Measurements from ENCODE around the gene C7orf33.
"Not testable (repeated sequence)": the region's sequence is repeated elsewhere in the genome, so short reads cannot be mapped to it uniquely, and the experiment has no call there.

The C7orf33 gene, protein sequence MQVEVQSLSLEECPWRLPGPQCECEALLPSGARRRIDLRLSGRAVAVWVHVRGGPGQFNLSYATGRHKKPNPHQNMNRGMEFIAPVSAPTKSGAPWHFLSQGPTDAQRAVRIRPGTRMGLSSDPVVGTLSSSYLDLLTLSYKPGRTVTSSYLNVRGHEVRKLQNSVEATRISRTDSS

DNA sequence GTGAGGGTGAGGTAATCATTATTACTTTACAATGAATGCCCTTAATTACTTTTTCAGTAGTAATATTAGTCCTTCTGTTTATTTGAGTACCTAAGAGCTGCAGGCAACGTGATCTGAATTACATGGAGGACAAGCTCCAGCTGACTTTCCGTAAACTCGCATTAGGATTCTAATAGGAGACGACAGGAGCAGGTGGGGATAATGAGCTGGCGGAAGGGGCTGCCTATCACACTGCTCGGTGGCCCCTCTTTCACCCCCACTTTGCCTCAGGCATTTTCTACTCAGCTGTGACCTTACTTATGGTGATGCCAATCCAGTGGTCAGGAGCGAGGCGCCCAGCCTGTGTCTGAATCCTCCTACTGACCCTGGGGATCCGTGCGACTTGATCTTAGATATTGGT, at the start of gene C7orf33:
Gene C7orf33 (plus strand): TSS at position 296 of the 400 bp plus-strand sequence. CDS start 160 bp downstream, outside the sequence.
- DNase-seq (ENCODE audit: low read depth in 2 of 2), result no peak

DNA sequence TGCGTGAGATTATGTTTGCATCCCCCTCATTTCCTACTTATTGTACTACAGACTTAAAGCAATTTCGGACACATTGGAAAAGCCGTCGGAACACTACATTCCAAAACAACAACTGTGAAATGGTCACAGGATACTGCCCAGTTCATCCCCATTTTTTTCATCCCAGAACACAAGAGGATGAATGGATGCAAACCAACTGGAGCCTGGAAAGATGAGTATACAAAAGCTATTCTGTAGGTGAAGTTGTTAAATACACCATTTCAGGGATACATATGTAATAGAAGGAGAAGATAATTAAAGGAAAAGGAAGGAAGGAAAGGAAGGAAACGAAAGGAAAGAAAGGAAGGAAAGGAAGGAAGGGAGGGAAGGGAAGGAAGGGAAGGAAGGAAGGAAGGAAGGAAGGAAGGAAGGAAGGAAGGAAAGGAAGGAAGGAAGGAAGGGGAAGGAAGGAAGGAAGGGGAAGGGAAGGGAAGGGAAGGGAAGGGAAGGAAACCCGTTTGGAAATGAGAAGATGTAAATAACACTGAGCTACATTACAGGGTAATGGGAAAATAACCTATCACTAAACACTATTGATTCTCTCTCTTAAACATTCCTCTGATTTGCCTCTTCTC, 48.6 kb upstream of the C7orf33 start:
- no peak for DNase-seq (ENCODE audit: low read depth in 2 of 2)

DNA sequence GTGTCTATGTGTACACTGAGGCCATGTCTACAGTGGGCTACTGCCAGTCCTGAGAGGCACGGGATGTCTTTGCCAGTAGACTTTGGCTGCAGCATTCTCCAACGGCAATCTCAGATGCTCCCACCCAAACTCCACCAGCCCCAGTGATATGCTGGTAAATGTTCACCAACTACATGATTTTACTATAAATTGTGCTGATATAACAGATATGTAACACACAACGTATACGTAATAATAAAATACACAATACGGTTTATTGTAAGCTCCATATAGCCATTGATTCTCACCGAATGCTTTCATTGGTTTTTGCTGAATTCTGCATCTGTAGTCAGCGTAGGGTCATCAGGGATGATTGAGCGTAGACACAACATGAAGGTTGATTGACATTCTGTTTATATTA, 47.3 kb upstream of the C7orf33 start:
- DNase-seq (ENCODE audit: low read depth in 2 of 2), result no peak

DNA sequence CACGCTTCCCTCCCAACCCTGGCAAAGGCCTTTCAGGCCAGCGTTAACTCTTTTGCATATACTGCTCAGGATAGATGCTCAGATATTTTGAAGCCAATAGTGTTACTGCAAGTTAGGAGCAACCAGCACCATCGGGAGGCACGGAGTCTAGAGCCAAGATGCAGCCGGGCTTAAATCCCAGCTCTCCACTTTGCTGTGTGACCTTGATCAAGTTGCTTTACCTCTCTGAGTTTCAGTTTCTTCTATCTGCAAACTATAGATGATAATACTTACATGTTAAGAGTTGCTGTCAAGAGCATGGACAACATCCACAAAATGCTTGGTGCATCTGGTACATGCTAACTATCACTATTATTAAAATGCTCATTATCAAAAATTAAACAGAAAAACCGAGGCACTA, 45.4 kb upstream of the C7orf33 start:
- DNase-seq (ENCODE audit: low read depth in 2 of 2), result no peak

DNA sequence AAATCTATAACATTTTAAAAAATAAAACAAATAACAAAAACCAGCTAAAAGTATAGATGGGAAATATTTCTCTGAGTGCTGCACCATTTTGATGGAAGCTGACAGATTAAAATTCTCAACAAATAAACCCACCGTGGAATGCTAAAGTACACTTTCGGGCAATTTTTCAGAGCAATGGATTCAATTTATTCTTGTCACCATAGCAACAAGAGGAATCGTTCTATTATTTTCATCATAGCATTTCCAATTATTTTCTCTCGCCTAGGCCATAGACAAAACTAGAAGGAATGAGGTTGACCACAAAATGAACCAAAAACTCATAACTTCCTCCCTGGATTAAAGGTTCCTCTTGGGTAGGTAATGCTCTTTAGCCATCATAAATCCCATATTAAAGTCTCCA, 44.6 kb upstream of the C7orf33 start:
- no peak for DNase-seq (ENCODE audit: low read depth in 2 of 2)

DNA sequence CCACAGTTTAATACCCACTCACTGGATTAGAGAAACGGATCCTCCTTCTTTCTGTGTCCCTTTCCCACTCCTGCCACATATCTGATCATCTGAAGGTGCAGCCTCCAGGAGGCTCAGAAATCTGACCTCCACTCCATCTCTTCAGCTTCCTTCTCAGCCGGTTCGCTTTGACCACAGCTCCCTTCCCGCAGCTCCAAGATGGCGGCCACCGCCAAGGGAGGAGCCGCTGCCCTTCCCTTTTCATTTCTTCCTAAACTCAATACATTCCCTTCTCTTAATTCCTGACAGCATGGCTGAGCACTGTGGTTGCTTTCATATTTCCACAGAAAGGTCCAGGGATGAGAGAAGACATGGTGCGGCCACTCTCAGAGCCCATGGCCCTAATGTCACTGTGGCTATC, 43.7 kb upstream of the C7orf33 start:
- no peak for DNase-seq (ENCODE audit: low read depth in 2 of 2)

DNA sequence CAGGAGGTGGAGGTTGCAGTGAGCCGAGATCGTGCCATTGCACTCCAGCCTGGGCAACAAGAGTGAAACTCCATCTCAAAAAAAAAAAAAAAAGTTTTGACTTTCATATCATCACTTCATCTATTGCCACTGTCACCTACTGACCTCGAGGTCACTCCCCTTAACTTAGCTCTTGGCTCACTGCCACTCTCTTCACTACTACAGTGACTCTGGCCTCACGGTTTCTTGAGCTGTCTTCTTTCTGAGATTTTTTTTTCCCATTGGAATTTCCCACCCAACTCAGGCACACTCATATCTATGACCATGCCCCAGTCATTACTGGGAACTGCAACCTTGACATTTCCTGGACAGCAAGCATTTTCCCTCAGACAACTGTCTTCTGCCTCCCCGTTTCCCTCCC, 42.6 kb upstream of the C7orf33 start:
- DNase-seq (ENCODE audit: low read depth in 2 of 2), result no peak

DNA sequence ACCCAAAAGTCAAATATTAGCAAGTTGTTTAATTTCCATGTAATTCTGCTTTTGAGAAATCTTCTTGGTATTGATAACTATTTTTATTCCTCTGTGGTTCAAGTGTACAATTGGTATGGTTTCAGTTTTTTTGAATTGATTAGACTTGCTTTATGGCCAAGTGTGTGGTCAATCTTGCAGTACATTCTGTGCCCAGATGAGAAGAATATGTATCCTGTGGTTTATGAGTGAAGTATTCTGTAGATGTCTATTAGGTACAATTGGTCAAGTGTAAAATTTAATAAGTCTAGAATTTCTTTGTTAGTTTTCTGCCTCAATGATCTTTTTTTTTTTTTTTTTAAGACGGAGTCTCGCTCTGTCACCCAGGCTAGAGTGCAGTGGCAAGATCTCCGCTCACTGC, 36.6 kb upstream of the C7orf33 start:
- no peak for DNase-seq (ENCODE audit: low read depth in 2 of 2)

DNA sequence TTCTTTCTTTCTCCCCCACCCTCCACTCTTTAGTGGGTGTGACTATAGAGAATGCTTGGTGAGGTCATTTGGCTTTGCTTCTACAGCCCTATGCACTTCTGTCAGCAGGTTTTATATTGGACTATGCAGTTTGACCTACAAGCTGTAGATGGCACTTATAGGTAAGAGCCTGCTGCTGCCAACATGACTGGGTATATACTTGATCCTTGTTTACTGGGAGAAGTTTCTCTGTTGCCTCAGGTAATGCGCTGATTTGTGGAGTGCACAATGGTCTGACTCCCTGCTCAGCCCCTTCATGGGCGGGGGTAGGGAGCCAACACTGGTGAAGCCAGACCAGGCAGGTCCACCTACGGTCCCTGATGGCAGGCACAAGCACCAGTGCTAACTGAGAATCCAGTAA, 33.7 kb upstream of the C7orf33 start:
- no peak for DNase-seq (ENCODE audit: low read depth in 2 of 2)

DNA sequence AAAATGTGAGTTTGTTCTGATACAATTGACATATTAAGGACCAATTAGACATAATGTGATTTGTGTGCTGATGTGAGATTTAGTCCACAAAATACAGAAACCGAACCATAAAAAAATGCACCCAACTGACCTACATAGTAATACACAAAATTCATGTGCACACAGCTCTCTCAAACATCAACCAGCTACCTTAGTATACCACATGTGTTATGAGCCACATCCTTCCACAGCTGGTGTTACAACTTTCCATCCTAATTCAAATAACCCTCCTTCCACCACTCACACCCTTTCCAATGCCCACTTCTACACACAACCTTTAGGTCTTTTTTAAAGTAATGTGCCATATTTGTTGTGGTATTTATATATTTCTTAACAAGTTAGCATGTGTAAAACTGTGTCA, 31.7 kb upstream of the C7orf33 start:
- no peak for DNase-seq (ENCODE audit: low read depth in 2 of 2)

DNA sequence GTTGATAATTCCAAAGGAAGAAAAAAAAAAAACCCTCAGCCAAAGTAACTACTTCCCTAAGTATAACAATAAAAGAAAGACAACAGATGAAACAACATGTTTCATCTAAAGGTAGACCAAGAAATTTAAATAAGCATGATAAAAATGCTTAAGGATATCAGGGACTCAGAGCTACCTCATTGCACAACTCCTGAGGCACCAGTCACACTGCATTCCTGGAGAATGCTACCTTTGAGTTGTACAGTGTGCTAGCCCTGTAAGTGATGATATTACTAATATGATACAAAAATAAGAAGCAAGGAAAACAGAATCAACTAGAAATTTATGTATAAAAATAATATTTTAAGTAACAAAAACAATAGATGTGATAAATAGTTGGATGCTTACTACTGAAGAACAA, 29.5 kb upstream of the C7orf33 start:
- DNase-seq (ENCODE audit: low read depth in 2 of 2), result no peak

DNA sequence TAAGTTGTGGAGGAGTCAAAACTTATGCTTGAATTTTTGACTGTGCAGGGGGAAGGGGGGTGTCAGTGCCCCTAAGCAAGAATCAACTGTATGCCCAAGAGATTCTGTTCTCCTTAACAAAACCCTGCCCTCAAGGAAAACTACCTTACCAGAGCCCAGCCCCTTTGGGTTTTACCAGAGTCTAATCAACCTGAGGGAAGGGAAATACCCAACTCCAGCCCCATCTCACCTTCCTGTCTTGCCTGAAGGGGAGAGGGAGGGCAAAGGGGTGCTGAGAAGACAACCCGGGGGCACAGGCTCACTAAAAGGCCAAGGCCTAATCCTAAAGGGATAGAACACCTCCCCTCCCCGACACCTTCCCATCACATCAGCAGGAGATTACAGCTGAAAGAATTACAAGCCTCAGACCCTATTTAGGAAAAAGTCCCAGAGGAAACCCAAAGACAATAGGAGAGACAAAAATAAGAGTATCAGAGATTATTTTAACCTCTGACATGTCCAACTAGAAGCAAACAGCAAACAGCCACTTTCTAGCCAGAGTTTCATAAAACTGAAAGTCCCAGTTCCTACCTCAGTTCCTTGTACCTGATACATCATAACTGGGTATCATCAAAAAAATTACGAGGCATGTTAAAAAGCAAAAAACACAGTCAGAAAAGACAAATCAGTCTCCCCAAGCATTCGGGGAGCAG, 26.8 kb upstream of the C7orf33 start:
- no peak for DNase-seq (ENCODE audit: low read depth in 2 of 2)

DNA sequence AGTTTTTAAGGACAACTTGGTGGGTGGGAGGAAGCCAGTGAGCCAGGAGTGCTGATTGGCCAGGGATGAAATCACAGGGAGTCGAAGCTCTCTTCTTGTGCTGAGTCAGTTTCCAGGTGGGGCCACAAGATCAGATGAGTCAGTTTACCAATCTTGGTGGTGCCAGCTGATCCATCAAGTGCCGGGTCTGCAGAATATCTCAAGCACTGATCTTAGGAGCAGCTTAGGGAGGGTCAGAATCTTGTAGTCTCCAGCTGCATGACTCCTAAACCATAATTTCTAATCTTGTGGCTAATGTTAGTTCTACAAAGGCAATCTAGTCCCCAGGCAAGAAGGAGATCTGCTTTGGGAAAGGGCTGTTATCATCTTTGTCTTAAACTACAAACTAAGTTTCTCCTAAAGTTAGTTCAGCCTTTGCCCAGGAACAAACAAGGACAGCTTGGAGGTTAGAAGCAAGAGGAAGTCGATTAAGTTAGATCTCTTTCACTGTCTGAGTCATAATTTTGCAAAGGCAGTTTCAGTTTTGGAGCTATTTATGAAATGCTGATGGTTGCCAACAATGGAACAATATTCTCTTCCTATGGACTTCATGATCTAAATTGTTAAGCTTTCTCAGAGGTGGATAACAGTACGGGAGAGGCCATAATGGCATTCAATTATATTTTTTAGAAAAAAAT, 26.2 kb upstream of the C7orf33 start:
- peak; percentile 3 to 5 for DNase-seq (ENCODE audit: low read depth in 2 of 2)

DNA sequence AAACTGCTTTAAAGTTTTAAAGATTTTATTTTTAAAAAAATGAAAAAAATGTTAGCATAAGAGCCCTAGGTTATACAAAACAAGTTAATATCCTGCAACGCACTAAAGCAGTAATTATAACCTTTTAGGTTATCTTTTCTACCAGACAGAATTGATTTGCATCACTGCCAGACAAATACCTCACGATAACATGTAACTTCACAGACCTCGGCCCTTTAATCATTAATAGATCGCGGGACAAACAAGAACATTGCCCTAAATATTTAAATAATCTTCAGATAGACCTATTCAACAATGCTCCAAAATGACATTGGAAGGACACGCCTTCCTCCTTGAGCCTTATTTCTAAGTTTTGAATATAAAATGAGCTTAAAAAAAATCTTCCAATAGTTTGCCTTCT, 23.8 kb upstream of the C7orf33 start:
- DNase-seq (ENCODE audit: low read depth in 2 of 2), result no peak

DNA sequence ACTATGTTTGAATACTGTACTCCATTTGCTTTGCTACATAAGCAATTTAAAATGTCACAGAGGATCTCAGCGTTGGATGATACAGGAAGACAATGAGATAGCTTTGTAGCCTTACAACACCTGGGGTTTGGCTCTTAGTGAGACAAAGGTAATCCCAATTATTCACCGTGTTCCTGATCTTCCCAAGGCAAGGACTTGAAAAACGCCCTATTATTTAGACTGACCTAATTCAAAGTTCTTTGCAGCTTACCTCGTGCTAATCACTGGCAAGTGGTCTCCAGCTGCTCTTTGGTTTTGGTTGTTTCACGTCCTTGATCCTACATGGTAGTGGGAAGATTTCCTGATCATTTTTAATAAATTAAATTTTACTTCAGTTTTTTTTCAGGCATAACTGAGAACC, 23.0 kb upstream of the C7orf33 start:
- DNase-seq (ENCODE audit: low read depth in 2 of 2), result no peak

DNA sequence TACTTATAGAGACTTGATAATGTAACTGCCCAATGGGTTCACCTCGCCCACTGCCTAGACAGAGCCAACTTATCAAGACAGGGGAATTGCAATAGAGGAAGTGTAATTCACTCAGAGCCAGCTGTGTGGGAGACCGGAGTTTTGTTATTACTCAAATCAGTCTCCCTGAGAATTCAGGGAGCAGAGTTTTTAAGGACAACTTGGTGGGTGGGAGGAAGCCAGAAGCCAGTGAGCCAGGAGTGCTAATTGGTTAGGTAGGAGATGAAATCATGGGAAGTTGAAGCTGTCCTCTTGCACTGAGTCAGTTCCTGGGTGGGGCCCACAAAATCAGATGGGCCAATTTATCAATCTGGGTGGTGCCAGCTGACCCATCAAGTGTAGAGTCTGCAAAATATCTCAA, 20.1 kb upstream of the C7orf33 start:
- no peak for DNase-seq (ENCODE audit: low read depth in 2 of 2)

DNA sequence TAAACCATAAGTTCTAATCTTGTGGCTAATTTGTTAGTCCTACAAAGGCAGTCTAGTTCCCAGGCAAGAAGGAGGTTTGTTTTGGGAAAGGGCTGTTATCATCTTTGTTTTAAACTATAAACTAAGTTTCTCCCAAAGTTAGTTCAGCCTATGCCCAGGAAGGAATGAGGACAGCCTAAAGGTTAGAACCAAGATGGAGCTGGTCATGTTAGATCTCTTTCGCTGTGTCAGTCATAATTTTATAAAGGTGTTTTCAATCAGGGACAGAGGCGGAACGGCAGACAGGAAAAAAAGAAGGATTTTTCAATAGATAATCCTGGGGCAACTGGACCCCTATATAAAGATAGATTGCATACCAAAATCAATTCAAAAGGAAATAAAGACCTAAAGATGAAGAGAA, 19.6 kb upstream of the C7orf33 start:
- not testable (repeated sequence) for DNase-seq (ENCODE audit: low read depth in 2 of 2)

DNA sequence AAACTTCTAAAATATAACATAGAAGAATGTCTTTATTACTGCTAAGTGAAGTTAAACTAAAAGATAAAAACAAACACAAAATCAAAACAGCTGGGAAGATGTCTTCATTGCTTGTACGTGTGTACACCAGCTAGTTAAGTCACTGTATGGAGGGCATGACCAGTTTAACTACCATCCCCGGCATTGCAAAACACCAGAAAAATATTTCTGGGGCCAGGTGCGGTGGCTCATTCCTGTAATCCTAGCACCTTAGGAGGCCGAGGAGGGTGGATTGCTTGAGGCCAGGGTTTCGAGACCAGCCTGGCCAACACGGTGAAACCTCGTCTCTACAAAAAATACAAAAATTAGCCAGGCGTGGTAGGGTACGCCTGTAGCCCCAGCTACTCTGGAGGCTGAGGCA, 19.2 kb upstream of the C7orf33 start:
- no peak for DNase-seq (ENCODE audit: low read depth in 2 of 2)

DNA sequence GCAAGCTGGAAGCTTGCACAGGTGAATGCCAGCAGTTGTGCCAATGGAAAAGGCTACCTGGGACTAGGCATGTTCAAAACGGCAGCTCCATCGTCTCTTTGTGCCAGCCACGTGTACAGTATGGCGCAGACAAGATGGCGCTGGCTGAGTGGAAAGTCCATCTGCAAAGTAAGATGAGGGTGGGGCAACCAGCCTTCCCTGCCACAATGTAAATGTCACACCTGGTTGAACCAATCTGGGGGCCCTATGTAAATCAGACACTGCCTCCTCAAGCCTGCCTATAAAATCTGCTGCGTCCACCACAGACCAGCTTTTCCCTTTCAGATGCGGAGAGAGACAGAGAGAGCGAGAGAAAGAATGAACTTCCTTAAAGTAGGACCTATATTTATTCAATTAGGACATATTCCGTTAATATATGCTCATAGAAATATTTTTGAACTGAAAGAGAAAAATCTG, 18.5 kb upstream of the C7orf33 start:
- DNase-seq (ENCODE audit: low read depth in 2 of 2), result no peak

DNA sequence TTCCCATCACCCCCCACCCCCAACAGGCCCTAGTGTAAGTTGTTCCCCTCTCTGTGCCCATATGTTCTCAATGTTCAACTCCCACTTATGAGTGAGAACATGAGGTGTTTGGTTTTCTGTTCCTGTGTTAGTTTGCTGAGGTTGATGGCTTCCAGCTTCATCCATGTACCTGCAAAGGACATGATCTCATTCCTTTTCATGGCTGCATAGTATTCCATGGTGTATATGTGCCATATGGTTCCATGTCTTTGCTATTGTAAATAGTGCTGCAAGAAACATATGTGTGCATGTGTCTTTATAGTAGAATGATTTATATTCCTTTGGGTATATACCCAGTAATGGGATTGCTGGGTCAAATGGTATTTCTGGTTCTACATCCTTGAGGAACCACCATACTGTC, 17.0 kb upstream of the C7orf33 start:
- DNase-seq (ENCODE audit: low read depth in 2 of 2), result not testable (repeated sequence)

DNA sequence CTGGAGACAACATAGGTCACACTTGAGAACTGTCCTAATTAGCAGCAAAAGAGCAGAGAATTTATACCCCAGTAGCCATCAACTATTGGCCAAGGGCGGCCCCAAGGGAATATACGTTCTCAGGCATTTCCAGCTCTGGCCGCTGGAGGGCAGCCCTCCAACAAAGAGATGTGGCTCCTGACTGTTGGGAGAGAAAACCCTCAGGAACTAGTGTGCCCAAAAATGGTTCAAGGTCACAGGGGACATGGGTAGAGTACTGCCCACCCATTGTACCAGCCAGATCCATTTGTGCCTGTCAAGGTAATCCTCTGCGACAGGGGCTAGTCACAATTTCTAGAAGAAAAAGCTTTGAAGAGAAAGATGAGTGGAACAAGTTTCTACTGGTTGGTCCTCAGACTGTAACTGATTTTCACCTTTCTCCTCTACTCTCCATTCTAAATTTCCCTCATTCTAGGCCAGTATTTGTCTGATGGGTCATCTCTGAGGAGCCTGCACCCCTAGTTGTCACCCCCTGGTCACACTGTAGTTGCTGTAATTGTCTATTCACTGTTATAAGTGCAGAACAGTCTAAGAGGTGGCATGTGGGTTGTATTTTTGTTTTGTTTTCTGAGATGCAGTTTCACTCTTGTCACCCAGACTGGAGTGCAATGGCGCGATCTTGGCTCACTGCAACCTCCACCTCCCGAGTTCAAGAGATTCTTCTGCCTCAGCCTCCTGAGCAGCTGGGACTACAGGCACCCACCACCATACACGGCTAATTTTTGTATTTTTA, 14.7 kb upstream of the C7orf33 start:
- DNase-seq (ENCODE audit: low read depth in 2 of 2), result peak; percentile 66

DNA sequence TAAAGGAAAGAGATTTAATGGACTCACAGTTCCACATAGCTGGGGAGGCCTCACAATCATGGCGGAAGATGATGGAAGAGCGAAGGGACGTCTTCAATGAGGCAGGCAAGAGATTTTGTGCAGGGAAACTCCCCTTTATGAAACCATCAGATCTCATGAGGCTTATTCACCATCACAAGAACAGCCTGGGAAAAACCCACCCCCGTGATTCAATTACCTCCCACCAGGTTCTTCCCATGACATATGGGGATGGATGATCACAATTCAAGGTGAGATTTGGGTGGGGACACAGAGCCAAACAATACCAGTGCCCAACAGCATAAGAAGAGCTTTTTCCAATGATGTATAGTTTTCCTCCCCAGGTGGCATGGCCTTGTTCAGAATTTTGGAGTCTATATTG, 11.2 kb upstream of the C7orf33 start:
- DNase-seq (ENCODE audit: low read depth in 2 of 2), result no peak

Data from stimulated activated CD4-positive, alpha-beta T cell treated with anti-CD3 and anti-CD28 coated beads, Interleukin-1b, Interleukin-23, amount 100 ng/mL, for 4 hours (primary cell).